ENCODE data around the gene NSUN4.
A peak's percentile ranks its signal among the peaks of the same experiment; 100 is the strongest.

NSUN4 gene

DNA sequence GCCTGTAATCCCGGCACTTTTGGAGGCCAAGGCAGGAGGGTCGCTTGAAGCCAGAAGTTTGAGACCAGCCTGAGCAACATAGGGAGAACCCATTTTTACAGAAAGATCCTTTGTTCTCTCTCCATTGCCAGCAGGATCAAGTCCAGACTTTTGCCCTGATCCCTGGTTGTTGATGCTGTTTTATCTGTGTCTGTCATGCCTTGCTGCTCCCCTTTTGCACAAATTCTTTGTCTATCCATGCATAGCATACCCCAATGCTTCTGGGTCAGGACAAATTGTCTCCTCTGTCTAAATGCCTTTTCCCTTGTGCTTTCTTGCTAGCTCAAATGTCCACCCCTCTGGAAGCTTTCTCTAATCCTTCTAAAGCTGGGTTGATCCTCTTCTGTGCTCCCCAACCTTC, 28.2 kb downstream of the NSUN4 start:
- no peak for DNase-seq

DNA sequence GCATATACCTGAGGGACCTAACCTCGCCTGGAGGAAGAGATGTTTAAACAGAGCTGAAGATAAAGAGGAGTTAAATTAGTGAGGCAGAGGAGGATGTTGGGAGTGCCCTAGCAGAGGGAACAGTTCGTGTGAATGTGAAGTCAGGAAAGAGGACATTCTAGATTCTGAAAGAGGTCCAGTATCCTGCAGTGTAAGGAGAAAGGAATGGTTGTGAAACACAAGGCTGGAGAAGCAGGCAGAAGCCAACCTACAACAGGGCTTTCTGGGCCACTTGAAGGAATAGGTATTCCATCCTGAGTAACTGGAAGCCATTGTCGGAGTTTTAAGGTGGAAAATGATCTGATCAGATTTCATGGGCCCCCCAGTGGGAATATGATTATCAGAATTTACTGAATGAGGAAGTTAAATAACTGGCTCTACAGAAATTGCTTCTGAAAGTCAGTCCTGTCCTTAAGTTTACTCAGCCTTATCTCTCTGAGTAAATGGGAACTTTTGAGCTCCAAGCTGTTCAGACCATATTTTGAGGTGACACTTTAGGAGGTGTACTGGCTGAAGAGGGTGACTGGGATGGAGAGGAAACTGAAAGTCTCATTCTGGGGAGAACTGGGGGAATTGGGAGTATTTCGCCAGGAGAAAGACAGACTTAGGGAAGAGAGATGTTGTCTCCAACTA, 29.1 kb downstream of the NSUN4 start:
- DNase-seq: no peak

DNA sequence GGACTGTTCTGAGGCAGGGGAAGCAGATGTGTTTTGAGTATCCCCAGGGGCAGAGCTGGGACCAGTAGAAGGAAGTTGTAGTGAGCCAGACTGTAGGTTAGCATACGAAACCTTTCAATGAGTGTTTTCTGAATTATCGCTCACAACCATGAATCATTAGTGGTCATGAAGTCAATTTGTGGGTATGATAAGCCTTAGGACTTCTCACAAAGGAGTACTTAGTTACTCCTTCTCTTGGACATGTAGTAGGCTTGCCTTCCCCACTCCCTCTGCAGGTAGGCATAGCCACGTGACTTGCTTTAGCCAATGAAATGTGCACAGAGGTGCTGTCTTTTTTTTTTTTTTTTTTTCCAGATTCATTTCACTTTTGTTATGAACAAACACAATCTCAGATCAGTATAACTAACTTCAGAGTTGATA, 29.6 kb downstream of the NSUN4 start:
- DNase-seq: peak; percentile 11

DNA sequence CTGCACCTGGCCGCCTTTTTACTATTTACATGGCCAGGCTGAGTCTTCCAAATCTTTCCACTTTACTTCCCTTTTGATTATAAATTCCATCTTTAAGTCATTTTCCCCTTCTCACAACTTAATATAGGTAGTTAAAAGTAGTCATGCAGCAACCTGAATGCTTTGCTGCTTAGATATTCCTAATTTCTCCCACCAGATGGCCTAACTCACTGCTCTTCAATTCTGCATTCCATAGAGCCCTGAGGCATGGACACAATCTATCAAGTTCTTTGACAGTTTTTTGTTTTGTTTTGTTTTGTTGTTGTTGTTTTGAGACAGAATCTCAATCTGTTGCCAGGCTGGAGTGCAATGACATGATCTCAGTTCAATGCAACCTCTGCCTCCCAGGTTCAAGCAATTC, 31.8 kb downstream of the NSUN4 start:
- DNase-seq: no peak

DNA sequence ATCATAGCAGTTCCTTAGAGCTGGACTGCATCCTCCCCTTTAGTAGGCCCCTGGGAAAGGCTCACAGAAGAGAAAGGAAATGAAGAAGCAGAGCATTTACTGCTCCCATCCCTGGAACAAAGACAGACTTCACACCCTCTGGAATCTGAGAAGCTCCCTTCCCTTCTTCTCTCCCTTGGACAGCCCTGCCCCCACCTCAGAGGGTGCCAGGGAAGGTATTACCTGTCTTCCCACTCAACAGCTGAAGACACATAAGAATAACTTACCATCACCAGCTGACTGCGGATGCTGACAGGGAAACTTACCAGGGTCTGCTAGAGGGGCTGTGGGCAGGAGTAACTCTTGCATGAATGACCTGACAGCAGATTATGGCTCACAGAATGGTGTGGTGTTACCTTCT, 39.4 kb downstream of the NSUN4 start:
- DNase-seq: no peak

DNA sequence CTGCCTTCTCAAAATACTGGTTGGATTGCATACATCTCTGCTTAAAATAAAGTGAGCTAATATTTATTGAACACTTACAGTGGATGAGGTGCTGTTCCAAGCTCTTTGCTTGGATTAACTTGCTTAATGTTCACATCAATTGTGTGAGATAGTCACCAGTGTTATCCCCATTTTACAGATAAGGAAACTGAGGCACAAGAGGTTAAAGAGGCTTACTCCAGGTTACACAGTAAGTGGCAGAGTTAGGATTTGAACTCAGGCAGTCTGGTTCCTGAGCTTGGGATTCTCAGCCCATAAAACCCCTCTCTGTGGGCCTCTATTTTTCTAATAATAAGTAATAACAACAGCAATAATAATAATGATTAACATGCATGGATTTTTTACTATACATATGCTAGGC, 39.9 kb downstream of the NSUN4 start:
- DNase-seq: no peak

DNA sequence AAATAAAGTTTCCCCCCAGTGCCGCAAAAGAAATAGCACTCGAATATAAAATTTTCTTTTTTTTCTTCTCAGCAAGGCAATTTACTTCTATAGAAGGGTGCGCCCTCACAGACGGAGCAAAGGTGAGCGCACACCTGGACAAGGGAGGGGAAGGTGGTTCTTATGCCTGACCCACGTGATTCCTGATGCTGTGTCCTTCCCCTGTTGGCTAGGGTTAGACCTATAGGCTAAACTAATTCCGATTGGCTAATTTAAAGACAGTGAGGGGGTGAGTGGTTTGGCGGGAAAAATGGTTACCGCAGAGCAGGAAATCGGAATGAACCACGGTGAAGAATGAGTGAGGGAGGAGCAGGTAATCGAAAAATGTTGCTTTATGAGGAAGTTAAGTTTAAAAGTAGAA, 52.9 kb downstream of the NSUN4 start:
- no peak for DNase-seq

DNA sequence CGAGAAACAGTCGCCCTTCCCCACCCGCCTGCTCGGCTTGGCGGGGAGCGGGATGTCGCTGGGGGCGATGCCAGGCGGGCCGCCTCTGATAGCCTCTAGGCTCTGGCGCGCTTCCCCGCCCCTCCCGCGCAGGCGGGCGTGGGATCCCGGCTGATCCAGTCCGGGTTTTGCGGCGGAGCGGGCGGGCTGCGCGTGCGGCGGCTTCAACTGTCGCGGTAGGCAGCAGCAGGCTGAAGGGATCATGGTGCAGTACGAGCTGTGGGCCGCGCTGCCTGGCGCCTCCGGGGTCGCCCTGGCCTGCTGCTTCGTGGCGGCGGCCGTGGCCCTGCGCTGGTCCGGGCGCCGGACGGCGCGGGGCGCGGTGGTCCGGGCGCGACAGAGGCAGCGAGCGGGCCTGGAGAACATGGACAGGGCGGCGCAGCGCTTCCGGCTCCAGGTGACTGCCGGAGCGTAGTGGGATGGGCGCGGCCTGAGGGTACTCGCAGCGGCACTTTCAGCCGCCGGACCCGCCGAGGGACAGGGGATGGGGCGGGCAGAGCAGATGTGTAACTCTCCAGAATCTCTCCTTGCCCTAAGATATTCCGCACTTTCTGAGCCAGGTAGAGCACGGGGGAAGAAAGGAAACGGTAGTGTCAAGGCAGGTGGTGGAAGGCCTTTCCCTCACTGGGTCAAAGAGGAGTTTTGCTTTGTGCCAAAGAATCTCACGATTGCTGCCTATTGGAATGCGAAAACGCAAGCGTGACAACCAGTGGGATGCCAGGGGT, 53.7 kb downstream of the NSUN4 start, which contains the start of gene FAAH:
Gene FAAH, plus strand, starts transcription at position 210 of the 764 bp plus-strand sequence. Its CDS starts 32 bp downstream, at position 242.
- peak; percentile 25 for DNase-seq

DNA sequence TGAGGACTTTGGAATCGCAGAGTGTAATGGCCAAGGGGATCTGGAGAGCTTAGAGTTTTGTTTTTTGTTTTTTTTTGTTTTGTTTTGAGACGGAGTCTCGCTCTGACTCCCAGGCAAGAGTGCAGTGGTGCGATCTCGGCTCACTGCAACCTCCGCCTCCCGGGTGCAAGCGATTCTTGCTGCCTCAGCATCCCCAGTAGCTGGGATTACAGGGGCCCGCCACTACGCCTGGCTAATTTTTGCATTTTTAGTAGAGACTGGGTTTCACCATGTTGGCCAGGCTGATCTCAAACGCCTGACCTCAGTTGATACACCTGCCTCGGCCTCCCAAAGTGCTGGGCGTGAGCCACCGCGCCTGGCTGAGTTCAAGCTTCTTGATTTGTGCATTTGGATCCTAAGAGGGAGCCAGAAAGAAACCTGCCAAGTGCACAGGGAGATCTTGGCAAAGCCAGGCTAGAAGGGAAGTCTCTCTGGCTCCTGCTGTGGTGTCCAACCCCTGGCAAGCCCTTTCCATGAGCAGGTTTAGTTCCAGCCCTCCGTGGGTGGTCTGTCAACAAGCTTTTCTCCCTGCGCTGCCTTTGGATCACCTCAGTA, 54.4 kb downstream of the NSUN4 start:
- no peak for DNase-seq

DNA sequence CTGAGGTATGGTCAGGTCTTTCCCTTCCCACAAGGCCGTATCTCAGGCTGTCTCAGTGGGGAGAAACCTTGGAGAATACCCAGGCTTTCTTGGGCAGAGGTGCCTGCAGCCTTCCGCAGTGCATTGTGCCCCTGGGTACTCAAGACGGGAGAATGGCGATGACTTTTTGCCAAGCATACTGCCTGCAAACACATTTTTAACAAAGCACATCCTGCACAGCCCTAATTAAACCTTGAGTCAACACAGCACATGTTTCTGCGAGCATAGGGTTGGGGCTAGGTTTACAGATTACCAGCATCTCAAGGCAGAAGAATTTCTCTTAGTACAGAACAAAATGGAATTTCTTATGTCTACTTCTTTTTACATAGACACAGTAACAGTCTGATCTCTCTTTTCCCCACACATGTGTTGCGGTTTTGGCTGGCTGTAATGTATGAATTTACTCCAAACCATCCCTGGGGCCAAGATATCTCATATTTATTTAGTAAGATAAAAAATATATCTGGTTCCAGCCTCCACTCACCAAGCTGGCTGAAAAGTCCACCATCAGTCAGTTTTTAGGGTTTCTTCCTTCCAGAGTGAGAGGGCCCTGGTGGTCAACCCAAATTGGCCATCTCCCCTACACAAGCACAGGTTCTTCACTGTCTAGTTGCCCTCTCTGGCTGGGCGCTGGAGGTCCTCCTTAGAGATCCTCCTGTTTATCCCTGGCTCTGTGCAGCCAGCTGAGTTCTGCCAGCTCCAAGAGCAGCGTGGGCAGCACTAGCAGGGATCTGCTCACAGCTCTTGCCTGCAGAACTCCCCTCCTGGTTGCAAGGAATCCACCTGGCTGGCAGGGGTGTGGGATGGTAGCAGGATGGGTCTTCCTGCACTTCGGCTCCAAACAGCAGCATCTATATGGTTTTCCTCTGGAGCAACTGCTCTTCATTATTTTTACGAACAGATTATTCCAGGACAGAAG, 56.1 kb downstream of the NSUN4 start:
- DNase-seq: no peak

DNA sequence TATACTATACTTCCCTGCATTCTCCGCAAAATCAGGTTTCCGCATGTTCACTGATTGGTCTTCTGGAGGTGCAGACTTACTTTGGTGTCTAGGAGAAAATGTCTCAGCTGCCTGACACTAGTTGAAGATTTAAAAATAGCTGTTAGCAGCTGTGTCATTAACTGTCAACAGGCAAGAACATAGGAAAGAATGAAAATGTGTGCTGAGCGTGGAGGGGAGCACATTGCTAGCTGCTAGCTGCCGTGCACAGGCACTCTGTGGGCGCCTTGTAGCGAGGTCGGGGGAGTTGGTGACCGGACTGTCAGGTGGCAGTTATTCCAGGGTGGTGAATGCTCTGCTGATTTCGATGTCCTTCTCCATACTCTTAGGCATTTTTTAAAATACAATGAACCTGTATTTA, 58.7 kb downstream of the NSUN4 start:
- no peak for DNase-seq

DNA sequence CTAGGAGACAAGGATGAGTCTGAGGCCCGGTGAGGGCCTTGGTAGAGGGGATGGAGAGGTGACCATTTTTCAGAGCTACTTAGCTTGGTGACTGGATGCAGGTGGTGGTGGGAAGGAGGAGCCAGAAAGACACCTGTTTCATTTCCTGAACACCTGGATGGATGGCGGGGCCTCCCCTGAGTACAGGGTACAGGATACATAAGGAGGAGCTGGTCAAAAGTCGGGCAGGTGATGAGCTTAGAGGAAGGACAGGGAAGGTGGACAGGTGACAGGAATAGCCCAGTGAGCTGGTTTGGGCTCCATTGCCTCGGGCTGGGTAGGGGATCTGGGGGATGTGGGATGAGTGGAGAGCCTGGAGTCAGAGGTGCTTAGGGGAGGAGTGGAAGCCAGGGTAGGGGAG, 59.8 kb downstream of the NSUN4 start:
- DNase-seq: no peak

DNA sequence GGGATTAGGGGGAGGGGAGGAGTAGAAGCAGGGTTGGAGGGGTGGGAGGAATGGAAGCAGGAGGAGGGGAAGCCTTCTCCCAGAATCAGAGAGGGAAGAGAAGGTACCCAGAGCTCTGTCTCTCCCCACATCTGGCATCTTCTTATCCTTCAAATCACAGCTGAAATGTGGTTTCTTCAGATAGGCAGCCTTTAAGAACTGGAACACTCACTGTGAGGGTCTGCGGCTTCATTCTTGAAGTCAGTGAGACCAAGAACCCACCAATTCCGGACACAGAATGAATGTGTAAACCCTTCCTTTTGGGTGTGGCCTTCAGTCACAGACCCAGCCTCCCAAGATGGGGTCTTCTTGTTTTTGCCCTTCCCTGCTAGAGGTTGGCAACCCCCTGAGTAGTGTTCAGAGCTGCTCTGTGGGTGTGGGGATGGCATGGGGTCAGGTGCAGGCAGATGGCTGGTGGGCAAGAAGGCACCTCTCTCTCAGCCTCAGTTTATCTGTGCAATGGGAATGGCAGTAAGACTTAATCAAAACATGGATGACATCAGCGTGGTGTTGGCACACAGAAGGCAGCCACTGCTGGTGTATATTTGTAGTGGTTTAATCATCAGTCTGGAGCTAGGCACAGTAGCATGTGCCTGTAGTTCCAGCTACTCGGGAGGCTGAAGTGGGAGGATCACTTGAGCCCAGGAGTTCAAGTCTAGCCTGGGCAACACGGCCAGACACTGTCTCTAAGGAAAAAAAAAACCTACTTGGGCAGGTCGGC, 60.7 kb downstream of the NSUN4 start:
- no peak for DNase-seq

DNA sequence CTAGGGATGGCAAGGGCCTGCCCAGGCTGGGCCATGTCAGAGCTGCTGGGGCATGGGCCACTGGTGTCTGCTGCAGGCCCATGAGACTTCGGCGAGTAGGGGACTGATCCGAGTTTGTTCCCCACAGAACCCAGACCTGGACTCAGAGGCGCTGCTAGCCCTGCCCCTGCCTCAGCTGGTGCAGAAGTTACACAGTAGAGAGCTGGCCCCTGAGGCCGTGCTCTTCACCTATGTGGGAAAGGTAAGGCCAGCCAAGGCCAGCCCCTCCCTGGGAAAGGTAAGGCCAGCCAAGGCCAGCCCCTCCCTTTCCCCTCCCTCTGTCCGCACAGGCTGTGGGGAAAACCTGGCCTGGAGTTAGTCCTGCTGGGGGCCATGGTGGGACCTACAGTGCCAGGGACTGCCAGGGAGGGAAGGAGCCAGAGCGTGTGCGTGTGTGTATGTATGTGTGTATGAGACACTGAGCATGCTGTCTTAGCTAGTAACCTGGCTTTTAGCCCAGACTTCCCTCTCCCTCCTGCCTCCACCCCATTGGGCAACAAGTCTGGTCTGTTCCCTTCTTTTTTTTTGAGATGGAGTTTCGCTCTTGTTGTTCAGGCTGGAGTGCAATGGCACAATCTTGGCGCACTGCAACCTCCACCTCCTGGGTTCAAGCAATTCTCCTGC, 61.5 kb downstream of the NSUN4 start:
- peak; percentile 88 for DNase-seq

DNA sequence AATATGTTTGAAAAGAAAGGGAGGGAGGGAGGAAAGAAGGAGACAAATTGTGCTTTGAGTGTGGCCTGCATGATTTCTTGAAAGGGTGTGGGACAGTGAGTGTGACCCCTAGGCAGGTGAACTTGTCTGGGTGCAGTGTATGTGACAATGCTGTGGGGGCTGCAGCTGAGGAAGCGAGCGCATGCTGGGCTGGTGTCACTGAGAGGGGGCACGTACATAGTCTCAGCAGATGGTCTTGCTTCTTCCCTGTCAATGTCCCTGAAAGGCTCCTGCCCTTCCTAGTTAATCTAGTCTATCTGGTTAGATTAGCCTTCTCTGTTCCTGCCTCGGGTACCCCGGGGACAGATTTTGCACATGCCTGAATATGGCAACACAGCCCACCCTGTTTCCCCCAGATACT, 63.3 kb downstream of the NSUN4 start:
- DNase-seq: no peak

DNA sequence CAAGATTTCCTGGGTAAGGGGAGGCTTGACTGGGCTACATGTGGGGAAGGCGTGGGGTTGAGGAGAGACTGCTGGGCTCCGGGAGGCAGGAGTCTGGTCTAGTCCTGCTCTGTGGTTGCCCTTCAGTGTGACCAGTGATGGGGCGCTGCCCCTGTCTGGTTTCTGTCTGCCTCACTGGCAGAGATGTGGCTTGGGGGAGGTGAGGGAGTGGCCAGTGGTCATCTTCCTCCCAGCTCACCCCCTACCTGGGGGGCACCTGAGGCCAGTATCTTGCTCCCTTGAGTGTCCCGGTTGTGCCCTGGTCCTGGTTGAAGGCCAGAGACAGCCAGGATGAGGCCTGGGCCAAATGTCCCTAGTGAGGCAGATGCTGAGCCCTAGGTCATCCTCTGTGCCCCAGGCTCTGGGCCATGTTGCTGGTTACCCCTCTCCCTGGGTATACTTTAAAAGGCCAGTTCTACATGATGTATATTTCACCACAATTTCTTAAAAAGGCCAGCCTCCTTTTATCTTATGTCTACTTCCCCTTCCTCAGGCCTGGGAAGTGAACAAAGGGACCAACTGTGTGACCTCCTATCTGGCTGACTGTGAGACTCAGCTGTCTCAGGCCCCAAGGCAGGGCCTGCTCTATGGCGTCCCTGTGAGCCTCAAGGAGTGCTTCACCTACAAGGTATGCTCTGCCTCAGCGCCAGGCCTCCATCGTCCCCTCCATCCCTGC, 64.0 kb downstream of the NSUN4 start:
- DNase-seq: no peak

DNA sequence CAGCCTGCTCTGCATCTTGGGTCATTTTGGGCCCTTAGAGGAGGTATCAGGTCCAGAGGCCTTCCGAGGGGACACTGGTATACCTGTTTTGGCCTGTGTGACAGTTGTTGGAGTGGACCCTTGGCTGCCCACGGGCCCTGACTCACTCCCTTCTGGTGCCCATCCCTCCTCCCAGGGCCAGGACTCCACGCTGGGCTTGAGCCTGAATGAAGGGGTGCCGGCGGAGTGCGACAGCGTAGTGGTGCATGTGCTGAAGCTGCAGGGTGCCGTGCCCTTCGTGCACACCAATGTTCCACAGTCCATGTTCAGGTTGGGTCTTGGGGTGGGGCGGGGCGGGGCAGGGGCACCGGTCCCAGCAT, 64.6 kb downstream of the NSUN4 start:
- DNase-seq: no peak

DNA sequence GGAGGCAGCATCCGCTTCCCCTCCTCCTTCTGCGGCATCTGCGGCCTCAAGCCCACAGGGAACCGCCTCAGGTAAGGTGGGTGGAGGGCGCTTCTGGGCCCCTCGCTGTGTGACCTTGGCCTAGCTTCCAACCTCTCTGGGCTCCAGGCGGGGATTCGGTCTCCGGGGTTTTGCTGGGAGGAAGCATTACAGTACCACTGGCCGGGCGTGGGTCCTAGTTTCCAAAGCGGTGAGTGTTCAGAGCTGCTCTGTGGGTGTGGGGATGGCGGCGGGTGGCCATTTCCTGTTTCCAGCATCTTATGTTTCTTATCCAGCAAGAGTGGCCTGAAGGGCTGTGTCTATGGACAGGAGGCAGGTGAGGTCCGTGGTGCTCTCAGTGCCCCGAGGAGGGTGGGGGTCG, 65.1 kb downstream of the NSUN4 start:
- no peak for DNase-seq

DNA sequence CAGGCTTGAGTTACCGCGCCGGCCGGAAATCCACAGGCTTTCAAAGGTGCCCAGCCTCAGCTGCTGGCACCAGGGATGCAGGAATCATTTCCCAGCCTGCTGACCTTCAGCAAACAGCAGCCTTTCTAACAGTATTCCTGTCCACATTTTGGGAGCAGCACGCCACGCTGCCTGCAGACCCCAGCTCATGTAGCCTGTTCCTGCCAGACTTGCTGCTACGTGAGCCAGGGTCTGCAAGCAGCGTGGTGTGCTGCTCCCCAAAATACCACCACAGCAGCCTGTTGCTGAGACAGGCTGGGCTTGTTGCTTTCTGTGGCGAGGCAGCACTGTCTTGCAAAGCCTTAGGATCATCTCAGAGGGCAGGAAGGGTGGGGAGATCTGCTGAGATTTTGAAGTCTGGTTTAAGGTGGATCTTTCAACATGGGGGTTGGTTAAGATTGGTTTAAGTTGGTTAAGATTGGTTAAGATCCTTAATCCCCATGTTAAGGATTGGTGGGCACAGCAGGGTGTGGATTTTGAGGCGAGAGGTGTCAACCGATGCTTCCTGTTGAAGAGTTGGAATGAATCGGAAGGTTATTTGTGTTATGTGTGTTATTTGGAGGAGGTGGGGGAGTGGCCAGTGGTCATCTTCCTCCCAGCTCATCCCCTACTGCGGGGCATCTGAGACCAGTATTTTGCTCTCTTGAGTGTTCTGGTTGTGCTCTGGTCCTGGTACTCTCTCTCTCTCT, 66.4 kb downstream of the NSUN4 start:
- DNase-seq: no peak

DNA sequence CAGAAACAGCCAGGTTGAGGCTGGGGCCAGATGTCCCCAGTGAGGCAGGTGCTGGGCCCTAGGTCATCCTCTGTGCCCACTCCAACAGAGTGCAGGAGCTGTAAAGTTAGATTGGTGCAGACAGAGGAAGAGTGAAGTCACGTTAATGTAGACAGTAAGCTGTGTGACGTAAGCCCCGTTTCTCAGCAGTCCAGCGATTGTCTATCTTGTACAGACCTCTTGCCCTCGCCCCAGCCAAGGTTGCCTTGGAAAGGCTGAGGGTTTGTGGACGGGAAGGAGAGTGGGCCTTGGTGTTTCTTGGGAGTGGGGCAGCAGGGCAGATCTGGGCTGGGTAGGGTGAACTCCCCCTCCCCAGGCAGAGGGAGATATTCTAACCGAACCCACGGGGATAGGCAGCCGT, 67.0 kb downstream of the NSUN4 start:
- no peak for DNase-seq
